Activated naive CD4-positive, alpha-beta T cell treated with anti-CD3 and anti-CD28 coated beads, Interleukin-2, amount 10 ng/mL, durations not matched to agents 5 hours and 36 hours (primary cell): ENCODE data around the gene DHRS4L2. TPM values are rescaled to one million over a fixed set of nuclear protein-coding genes. Genes with fewer than 3 reads are reported as not detected.

Experiments
- total RNA-seq, 2 experiments: library from RNA; stranded (reverse); gene quantifications; one replicate each; pipeline ENCODE4 v1.2.3, GENCODE V29; 2021

Gene DHRS4L2
- 10 to 100 TPM; 18.7 to 20.6 TPM for total RNA-seq

DNA sequence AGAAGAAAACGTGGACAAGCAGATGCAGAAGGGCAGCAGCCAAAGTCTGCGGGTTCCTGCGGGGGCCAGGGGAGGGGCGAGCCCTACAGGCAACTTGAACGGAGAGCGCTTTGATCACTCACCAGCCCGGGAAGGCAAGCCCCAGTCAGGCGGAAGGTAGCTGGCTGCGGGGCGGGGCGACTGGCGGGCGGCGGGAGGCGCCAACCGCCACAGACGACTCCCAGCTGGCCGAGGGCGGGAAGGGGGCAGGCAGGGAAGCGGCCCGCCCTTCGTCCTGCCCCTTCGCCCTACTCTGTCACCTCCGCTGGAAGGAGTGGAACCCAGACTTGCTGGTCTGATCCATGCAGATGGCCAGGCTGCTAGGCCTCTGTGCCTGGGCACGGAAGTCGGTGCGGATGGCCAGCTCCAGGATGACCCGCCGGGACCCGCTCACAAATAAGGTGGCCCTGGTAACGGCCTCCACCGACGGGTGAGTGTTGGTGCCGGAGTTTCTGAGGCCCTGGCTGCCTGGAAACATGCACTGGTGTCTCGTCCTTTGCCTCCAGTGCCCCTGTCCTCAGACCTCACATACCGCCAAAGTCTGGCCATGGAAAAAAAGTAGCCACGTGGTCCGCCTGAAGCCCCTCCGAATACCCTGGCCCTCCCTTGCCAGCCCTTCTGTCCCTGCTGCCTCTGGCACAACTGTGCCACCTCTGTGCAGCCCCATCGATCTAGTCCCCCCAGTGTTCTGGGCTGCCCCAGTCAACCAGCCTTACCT, at the start of gene DHRS4L2:
Gene DHRS4L2, plus strand, starts transcription at position 323 of the 757 bp plus-strand sequence. Its CDS starts 19 bp downstream, at position 342.

DNA sequence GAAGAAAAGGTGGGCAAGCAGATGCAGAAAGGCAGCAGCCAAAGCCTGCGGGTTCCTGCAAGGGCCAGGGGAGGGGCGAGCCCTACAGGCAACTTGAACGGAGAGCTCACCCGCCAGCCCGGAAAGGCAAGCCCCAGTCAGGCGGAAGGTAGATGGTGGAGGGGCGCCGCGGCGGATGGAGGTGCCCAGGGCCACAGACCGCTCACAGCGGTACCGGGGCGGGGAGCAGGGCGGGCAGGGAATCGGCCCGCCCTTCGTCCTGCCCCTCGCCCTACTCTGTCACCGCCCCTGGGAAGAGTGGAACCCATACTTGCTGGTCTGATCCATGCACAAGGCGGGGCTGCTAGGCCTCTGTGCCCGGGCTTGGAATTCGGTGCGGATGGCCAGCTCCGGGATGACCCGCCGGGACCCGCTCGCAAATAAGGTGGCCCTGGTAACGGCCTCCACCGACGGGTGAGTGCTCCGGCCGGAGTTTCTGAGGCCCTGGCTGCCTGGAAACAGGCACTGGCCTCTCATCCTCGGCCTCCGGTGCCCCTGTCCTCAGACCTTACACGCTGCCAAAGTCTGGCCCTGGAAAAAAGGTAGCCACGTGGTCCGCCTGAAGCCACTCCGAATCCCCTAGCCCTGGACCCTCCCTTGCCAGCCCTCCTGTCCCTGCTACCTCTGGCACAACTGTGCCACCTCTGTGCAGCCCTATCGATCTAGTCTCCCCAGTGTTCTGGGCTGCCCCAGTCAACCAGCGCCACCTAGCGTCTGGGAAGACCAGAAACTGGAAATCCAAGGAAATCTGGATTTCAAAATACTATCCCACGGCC, 35.1 kb upstream of the DHRS4L2 start, which contains the start of gene DHRS4:
Gene DHRS4, plus strand, starts transcription at position 307 of the 815 bp plus-strand sequence. Its CDS starts 19 bp downstream, at position 326.

DNA sequence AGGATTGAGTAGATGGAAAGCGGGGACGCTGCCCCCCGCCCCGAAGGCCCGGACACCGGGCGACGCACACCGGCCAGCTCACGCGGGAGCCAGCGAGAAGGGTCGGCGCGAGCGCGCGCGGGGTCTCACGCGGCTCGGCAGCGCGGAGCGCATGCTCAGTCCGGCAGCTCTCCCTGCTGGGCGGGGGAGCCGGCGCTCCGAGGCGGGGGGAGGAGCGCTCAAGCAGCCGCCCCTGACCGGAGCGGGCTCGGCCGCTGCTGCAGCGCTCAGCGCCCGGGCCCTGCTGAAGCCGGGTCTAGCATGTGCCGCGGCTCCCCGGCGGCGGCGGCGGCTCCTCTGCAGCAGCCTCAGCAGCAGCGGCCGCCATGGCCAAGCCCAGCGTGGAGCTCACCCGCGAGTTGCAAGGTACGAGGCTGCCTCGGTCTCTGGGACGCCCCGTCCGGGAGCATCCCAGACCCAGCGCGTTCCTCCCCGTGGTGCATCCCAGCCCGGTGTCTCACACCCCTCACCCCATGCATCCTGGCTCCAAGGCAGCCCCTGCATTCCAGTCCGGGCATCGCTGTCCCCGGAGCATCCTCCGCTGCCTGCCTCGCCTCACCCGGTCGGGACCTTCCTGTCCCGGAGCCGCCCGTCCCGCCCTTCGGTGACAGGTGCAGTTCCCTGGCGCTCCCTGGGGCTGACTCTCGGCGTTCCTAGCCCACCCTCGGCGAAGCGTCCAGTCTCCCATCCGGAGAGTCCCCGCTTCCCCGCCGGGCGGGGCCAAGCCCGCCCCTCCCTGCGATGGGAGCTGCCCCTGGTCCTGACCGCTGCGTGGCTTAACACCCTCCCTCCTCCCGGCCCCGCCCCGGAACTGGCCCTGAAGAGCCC, 63.3 kb downstream of the DHRS4L2 start, which contains the start of gene CARMIL3:
Gene CARMIL3, plus strand, starts transcription at position 221 of the 867 bp plus-strand sequence. Its CDS starts 145 bp downstream, at position 366.

Other genes with a start within 250 kb of the DHRS4L2 start
- 10 to 100 TPM; 18.3 to 19.6 TPM for gene DHRS4, start 35.2 kb upstream of the DHRS4L2 start, total RNA-seq
- under 1 TPM; 0.50 to 0.65 TPM for gene CARMIL3, start 63.1 kb downstream of the DHRS4L2 start, total RNA-seq
- not detected for gene CPNE6, start 82.6 kb downstream of the DHRS4L2 start, total RNA-seq
- gene PCK2, start 105.4 kb downstream of the DHRS4L2 start, total RNA-seq = 10 to 100 TPM; 53.5 to 54.5 TPM
- 100 to 1,000 TPM; 101 TPM for gene DCAF11, start 125.8 kb downstream of the DHRS4L2 start, total RNA-seq
- gene NRL, start 126.0 kb downstream of the DHRS4L2 start, total RNA-seq = 1 to 10 TPM; 3.0 to 3.1 TPM
- 1 to 10 TPM; 1.4 to 1.5 TPM for gene FITM1, start 141.7 kb downstream of the DHRS4L2 start, total RNA-seq
- 100 to 1,000 TPM; 453 to 473 TPM for gene PSME1, start 147.3 kb downstream of the DHRS4L2 start, total RNA-seq
- gene EMC9, start 152.7 kb downstream of the DHRS4L2 start, total RNA-seq = 10 to 100 TPM; 30.9 to 34.8 TPM
- 100 to 1,000 TPM; 386 to 389 TPM for gene PSME2, start 157.7 kb downstream of the DHRS4L2 start, total RNA-seq
- gene RNF31, start 158.6 kb downstream of the DHRS4L2 start, total RNA-seq = 100 to 1,000 TPM; 108 to 111 TPM
- gene IRF9, start 172.3 kb downstream of the DHRS4L2 start, total RNA-seq = 100 to 1,000 TPM; 223 to 232 TPM
- 10 to 100 TPM; 48.9 to 49.8 TPM for gene REC8, start 183.2 kb downstream of the DHRS4L2 start, total RNA-seq
- 10 to 100 TPM; 42.4 to 43.3 TPM for gene IPO4, start 199.9 kb downstream of the DHRS4L2 start, total RNA-seq
- 10 to 100 TPM; 32.2 to 32.3 TPM for gene TM9SF1, start 206.5 kb downstream of the DHRS4L2 start, total RNA-seq
- under 1 TPM; 0.34 to 0.60 TPM for gene TSSK4, start 216.8 kb downstream of the DHRS4L2 start, total RNA-seq
- gene CHMP4A, start 224.6 kb downstream of the DHRS4L2 start, total RNA-seq = 10 to 100 TPM; 85.1 to 89.0 TPM
- gene MDP1, start 227.1 kb downstream of the DHRS4L2 start, total RNA-seq = 10 to 100 TPM; 16.0 to 17.1 TPM
- 100 to 1,000 TPM; 164 to 175 TPM for gene NEDD8, start 243.4 kb downstream of the DHRS4L2 start, total RNA-seq
- gene GMPR2, start 244.0 kb downstream of the DHRS4L2 start, total RNA-seq = 10 to 100 TPM; 67.8 to 70.1 TPM